B cell (primary cell): ENCODE measurements around the gene DCDC1. TPM values are rescaled to one million over a fixed set of nuclear protein-coding genes. Genes with fewer than 3 reads are reported as not detected.

Experiments used
- ATAC-seq: fragments of 200-7000 bp; cut with Tn5 transposase; one replicate; pipeline ENCODE4 v1.10.0; 2021; ENCODE audit warnings: low read depth, mild to moderate bottlenecking, moderate number of reproducible peaks, moderate library complexity
- CTCF ChIA-PET: fragments of 350-600 bp; sonication (Branson Sonifier 250); formaldehyde crosslinking; loops from one replicate; lab custom pipeline; 2021; ENCODE audit warnings: antibody characterized with exemption, inconsistent platforms; lab: Charles Lee
- POLR2A ChIA-PET: fragments of 350-600 bp; sonication (Branson Sonifier 250); formaldehyde crosslinking; loops from one replicate; lab custom pipeline; 2021; ENCODE audit warnings: antibody characterized with exemption; lab: Charles Lee
- DNase-seq: peaks from one replicate; pipeline ENCODE4 v3.0.0; 2013
- H2AFZ ChIP-seq: 2 replicates; pipeline ENCODE4 v1.6.1; 2012; ENCODE audit warnings: mild to moderate bottlenecking, low read depth, low read length; ENCODE audit not compliant: insufficient read depth, poor library complexity, severe bottlenecking
- H3K27ac ChIP-seq, 2 donors: 1 replicate in 1 of 2; 2 replicates in 1 of 2; pipeline ENCODE4 v1.5.1; 2012 to 2013; ENCODE audit warnings: low read length in 2 of 2, mild to moderate bottlenecking in 2 of 2, moderate library complexity in 1 of 2
- H3K27me3 ChIP-seq, 4 experiments: fragments of 200-600 bp in 1 of 4; sonication (generic) in 1 of 4; replicated peaks in 1 of 4; 1 replicate in 2 of 4; 2 replicates in 2 of 4; pipeline versions ENCODE4 v1.6.1 to v1.7.0; 2013 to 2016; ENCODE audit warnings: low read length in 3 of 4, mild to moderate bottlenecking in 2 of 4, mixed read lengths in 1 of 4, moderate library complexity in 1 of 4; ENCODE audit not compliant: insufficient read depth in 4 of 4, control insufficient read depth in 3 of 4; ENCODE audit errors: control extremely low read depth in 1 of 4
- H3K36me3 ChIP-seq, 2 experiments: replicated peaks in 1 of 2; 1 replicate in 1 of 2; 2 replicates in 1 of 2; pipeline versions ENCODE4 v1.6.1 to v1.7.1; 2013; ENCODE audit warnings: low read length in 1 of 2; ENCODE audit not compliant: insufficient read depth in 2 of 2, control insufficient read depth in 1 of 2; ENCODE audit errors: control extremely low read depth in 1 of 2, extremely low read depth in 1 of 2
- H3K4me1 ChIP-seq, 2 donors: fragments of 200-600 bp in 1 of 2; sonication (generic) in 1 of 2; 1 replicate in 1 of 2; 2 replicates in 1 of 2; pipeline versions ENCODE4 v1.5.1 to v1.6.1; 2013 to 2017; ENCODE audit warnings: low read length in 2 of 2; ENCODE audit not compliant: control insufficient read depth in 2 of 2, insufficient read depth in 2 of 2
- H3K4me2 ChIP-seq: replicated peaks from 2 replicates; pipeline ENCODE3; 2012; ENCODE audit warnings: mild to moderate bottlenecking, low read depth, low read length; ENCODE audit not compliant: poor library complexity, severe bottlenecking
- H3K4me3 ChIP-seq, 5 experiments: fragments of 200-600 bp in 1 of 5; sonication (generic) in 1 of 5; 1 replicate in 3 of 5; 2 replicates in 2 of 5; pipeline versions ENCODE4 v1.5.1 to v1.7.0; 2011 to 2016; ENCODE audit warnings: low read length in 4 of 5, mild to moderate bottlenecking in 4 of 5, low read depth in 2 of 5, control low read depth in 1 of 5, moderate library complexity in 1 of 5; ENCODE audit not compliant: insufficient read depth in 1 of 5; ENCODE audit errors: control extremely low read depth in 1 of 5, extremely low read depth in 1 of 5
- H3K79me2 ChIP-seq: fragments of 200-600 bp; sonication (generic); one replicate; pipeline ENCODE4 v1.6.0; 2016; ENCODE audit warnings: low read length; ENCODE audit not compliant: control insufficient read depth, insufficient read depth
- H3K9ac ChIP-seq: fragments of 200-600 bp; sonication (generic); 2 replicates; pipeline ENCODE4 v1.6.1; 2017; ENCODE audit warnings: mild to moderate bottlenecking, low read length, moderate library complexity
- H3K9me3 ChIP-seq, 3 donors: one replicate each; pipeline versions ENCODE4 v1.6.1 to v1.7.1; 2013; ENCODE audit warnings: low read length in 2 of 3; ENCODE audit not compliant: control insufficient read depth in 2 of 3, insufficient read depth in 1 of 3; ENCODE audit errors: control extremely low read depth in 1 of 3
- H4K20me1 ChIP-seq: 2 replicates; pipeline ENCODE4 v1.6.0; 2012; ENCODE audit warnings: mild to moderate bottlenecking, low read length; ENCODE audit not compliant: insufficient read depth, control insufficient read depth, poor library complexity, severe bottlenecking
- H3K27ac Mint-ChIP-seq: one replicate; pipeline ENCODE4 v1.8.0; 2021; ENCODE audit warnings: mixed read lengths
- H3K27me3 Mint-ChIP-seq: one replicate; pipeline ENCODE4 v1.8.0; 2021; ENCODE audit warnings: mixed read lengths
- H3K4me1 Mint-ChIP-seq: one replicate; pipeline ENCODE4 v1.8.0; 2021; ENCODE audit warnings: mixed read lengths
- H3K4me3 Mint-ChIP-seq: one replicate; pipeline ENCODE4 v1.8.0; 2021; ENCODE audit warnings: mixed read lengths
- H3K9me3 Mint-ChIP-seq: one replicate; pipeline ENCODE4 v1.8.0; 2022; ENCODE audit warnings: mixed read lengths; ENCODE audit not compliant: insufficient read depth
- EZH2 ChIP-seq: IDR thresholded peaks from 2 replicates; pipeline ENCODE4 v1.6.1; 2012; ENCODE audit warnings: borderline replicate concordance, low read depth, mild to moderate bottlenecking, moderate library complexity, low read length; ENCODE audit not compliant: insufficient read depth, poor library complexity, severe bottlenecking
- WGBS: methylation state at CpG from one replicate; pipeline ENCODE4 v1.1.5; 2013; ENCODE audit warnings: missing lambda C conversion rate; ENCODE audit not compliant: insufficient coverage; 5-methylcytosine and 5-hydroxymethylcytosine counted together
- intact Hi-C: fragments of 100-400 bp; cut with micrococcal nuclease; formaldehyde crosslinking; loops from one replicate; pipeline ENCODE4 v1.10.0; 2022
- polyA plus RNA-seq: library from polyadenylated mRNA; depleted of rRNA; stranded (reverse); fragments of >200 nt; gene quantifications from 2 replicates; pipeline ENCODE4 v1.2.3, GENCODE V29; 2012
- total RNA-seq, 2 donors: library from RNA; stranded (reverse); fragments of 120-200 nt in 1 of 2; gene quantifications; 1 replicate in 1 of 2; 2 replicates in 1 of 2; pipeline versions ENCODE4 v1.2.3 to v1.2.4, GENCODE V29; 2013 to 2022
- TF ChIP-seq, protein P1 (sequence below): fragments of 200-600 bp; IDR thresholded peaks from one replicate; pipeline ENCODE4 v1.8.0; 2022; ENCODE audit warnings: antibody characterized with exemption, mild to moderate bottlenecking

The DCDC1 gene
- total and polyA plus RNA-seq, 2 donors (not counting 1 experiment from before 2014, with no cell fraction given): not detected

DNA sequence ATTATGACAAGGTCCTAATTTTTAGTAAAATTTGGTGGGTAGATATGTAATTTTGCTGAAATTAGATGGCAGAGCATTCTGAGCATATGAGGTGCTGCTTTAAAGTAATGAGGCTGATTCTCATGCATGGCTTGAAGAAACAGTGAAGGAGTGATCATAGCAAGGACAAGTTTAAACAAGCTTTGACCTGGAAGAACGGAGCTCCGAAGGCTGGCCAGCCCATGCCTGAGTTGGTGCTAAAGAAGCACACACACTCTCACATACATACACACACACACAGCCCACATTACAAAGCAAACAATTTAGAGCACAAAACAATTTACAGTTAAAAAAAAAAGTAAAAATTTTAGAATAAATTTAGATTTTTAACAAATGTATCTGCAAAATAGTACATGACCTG lies 150.7 kb downstream of the DCDC1 start:
- no peaks in the 10 kb centered on the region for H3K4me1 Mint-ChIP-seq
- Histone ChIP-seq H3K4me3 (no peak overlapping the region), H3K4me2 (no peak overlapping the region), H2AFZ (no peak overlapping the region), H3K4me1 (no peaks in the 10 kb centered on the region), H3K27me3 (no peaks in the 10 kb centered on the region), H3K9me3 (no peaks in the 10 kb centered on the region), H4K20me1 (no peaks in the 10 kb centered on the region), H3K27ac (no peak overlapping the region), H3K36me3 (no peaks in the 10 kb centered on the region), H3K9ac (no peak overlapping the region), H3K79me2 (no peaks in the 10 kb centered on the region)
- H3K27ac Mint-ChIP-seq: no peak overlapping the region
- CTCF ChIA-PET: no interaction called here
- WGBS: 93% methylated on average over 2 of the region's 2 CpGs
- ATAC-seq: no peak
- intact Hi-C loops: no loop called here
- TF ChIP-seq EZH2: no peak
- TF ChIP-seq, protein P1, sequence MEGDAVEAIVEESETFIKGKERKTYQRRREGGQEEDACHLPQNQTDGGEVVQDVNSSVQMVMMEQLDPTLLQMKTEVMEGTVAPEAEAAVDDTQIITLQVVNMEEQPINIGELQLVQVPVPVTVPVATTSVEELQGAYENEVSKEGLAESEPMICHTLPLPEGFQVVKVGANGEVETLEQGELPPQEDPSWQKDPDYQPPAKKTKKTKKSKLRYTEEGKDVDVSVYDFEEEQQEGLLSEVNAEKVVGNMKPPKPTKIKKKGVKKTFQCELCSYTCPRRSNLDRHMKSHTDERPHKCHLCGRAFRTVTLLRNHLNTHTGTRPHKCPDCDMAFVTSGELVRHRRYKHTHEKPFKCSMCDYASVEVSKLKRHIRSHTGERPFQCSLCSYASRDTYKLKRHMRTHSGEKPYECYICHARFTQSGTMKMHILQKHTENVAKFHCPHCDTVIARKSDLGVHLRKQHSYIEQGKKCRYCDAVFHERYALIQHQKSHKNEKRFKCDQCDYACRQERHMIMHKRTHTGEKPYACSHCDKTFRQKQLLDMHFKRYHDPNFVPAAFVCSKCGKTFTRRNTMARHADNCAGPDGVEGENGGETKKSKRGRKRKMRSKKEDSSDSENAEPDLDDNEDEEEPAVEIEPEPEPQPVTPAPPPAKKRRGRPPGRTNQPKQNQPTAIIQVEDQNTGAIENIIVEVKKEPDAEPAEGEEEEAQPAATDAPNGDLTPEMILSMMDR: no peak
- no peaks in the 10 kb centered on the region for H3K9me3 Mint-ChIP-seq
- no peaks in the 10 kb centered on the region for H3K27me3 Mint-ChIP-seq
- H3K4me3 Mint-ChIP-seq: no peak overlapping the region
- POLR2A ChIA-PET: no interaction called here
- no peak for DNase-seq

DNA sequence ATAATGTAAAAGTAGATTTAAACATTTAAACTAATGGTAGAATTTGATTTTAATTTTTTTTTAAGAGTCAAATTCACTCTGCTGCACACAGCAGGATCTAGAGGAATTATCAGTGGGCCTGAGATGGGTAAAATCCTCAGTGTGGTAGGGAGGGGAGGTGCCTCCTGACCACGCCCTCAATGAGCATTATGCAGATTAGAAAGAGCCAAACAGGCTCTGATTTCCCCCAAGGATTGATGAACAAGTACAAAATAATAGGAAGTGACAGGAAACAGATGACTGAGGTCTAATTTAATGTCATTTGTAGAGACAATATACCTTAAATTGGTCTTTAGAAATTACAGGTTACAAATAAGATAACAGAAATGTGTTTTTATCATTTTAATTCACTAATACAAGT lies 155.2 kb downstream of the DCDC1 start:
- Mint-ChIP-seq H3K27me3 (no peaks in the 10 kb centered on the region), H3K4me1 (no peaks in the 10 kb centered on the region), H3K4me3 (no peak overlapping the region), H3K9me3 (no peaks in the 10 kb centered on the region), H3K27ac (no peak overlapping the region)
- Histone ChIP-seq H3K4me3 (no peak overlapping the region), H3K4me2 (no peak overlapping the region), H4K20me1 (no peaks in the 10 kb centered on the region), H3K9ac (no peak overlapping the region), H3K79me2 (no peaks in the 10 kb centered on the region), H3K36me3 (no peaks in the 10 kb centered on the region), H3K4me1 (no peaks in the 10 kb centered on the region), H3K9me3 (no peaks in the 10 kb centered on the region), H3K27me3 (no peaks in the 10 kb centered on the region), H2AFZ (no peak overlapping the region), H3K27ac (no peak overlapping the region)
- ChIA-PET CTCF (no interaction called here), POLR2A (no interaction called here)
- no CpG with 5 or more reads among the region's 1 CpG for WGBS
- intact Hi-C loops: no loop called here
- ATAC-seq: no peak
- DNase-seq: no peak
- no peak for TF ChIP-seq EZH2
- TF ChIP-seq, protein P1: no peak
